Body of pancreas (tissue), 4 donors: ENCODE results near the gene ARL2BP. TPM values are rescaled to one million over a fixed set of nuclear protein-coding genes. Genes with fewer than 3 reads are reported as not detected.

Experiments used
- ATAC-seq: fragments of 150-250 bp; one replicate; pipeline ENCODE4 v1.9.1; 2016
- DNase-seq, 4 donors: peaks; one replicate each; pipeline ENCODE4 v3.0.0-alpha.2; 2019
- H3K27ac ChIP-seq, 4 donors: fragments of 200-600 bp; sonication (generic); 1 replicate in 3 of 4; 2 replicates in 1 of 4; pipeline versions ENCODE4 v1.5.1 to v1.6.1; 2016 to 2019; ENCODE audit warnings: mild to moderate bottlenecking in 1 of 4, mixed read lengths in 1 of 4, moderate library complexity in 1 of 4
- H3K27me3 ChIP-seq, 2 donors: fragments of 200-600 bp; sonication (generic); one replicate each; pipeline ENCODE4 v1.6.0; 2016; ENCODE audit warnings: mild to moderate bottlenecking in 1 of 2
- H3K36me3 ChIP-seq, 2 donors: fragments of 200-600 bp; sonication (generic); replicated peaks in 1 of 2; 2 replicates each; pipeline ENCODE4 v1.5.1; 2016; ENCODE audit warnings: low read depth in 2 of 2; ENCODE audit not compliant: insufficient read depth in 1 of 2
- H3K4me1 ChIP-seq: fragments of 200-600 bp; sonication (generic); one replicate; pipeline ENCODE4 v1.6.0; 2016
- H3K4me3 ChIP-seq, 2 donors: fragments of 200-600 bp; sonication (generic); 1 replicate in 1 of 2; 2 replicates in 1 of 2; pipeline ENCODE4 v1.5.1; 2016 to 2019
- H3K9me3 ChIP-seq, 3 donors: fragments of 200-600 bp; sonication (generic); 1 replicate in 2 of 3; 2 replicates in 1 of 3; pipeline ENCODE4 v1.5.1; 2016
- CTCF ChIP-seq, 7 experiments: fragments of 450-650 bp in 4 of 7; fragments of 200-600 bp in 3 of 7; sonication (generic) in 3 of 7; IDR thresholded peaks; one replicate each; pipeline ENCODE4 v1.5.1; 2016 to 2019; ENCODE audit warnings: antibody characterized with exemption in 7 of 7
- POLR2A ChIP-seq, 3 donors: fragments of 450-650 bp; IDR thresholded peaks; one replicate each; pipeline ENCODE4 v1.6.1; 2016; ENCODE audit warnings: antibody characterized with exemption in 3 of 3, mild to moderate bottlenecking in 2 of 3
- WGBS, 2 donors: methylation state at CpG; one replicate each; pipeline ENCODE4 v1.1.5; 2017; 5-methylcytosine and 5-hydroxymethylcytosine counted together
- intact Hi-C: fragments of 100-400 bp; cut with DNase I; formaldehyde crosslinking; loops from one replicate; pipeline ENCODE4 v1.15.1; 2023
- total RNA-seq, 2 donors: library from RNA; depleted of rRNA; stranded (reverse); fragments of >200 nt; gene quantifications; one replicate each; pipeline ENCODE4 v1.1.0, GENCODE V29; 2016

ARL2BP gene
- total RNA-seq, 2 donors from 2014 or later = 15.8 to 21.5 TPM

- DNase-seq = peak in 1 of 4 donors; percentile 7
- intact Hi-C loops = no loop called here
- no peak overlapping the region for H3K4me3 ChIP-seq
- H3K27ac ChIP-seq = no peak overlapping the region
- 99% methylated on average over 9 of the region's 9 CpGs; no CpG with 5 or more reads in 1 of the 2 donors for WGBS, 2 donors
- peaks cover under 1 to 5% of the 10 kb centered on the region in 2 donors for H3K36me3 ChIP-seq
- no peak for ATAC-seq
- H3K9me3 ChIP-seq = no peaks in the 10 kb centered on the region
- H3K4me1 ChIP-seq = peaks cover 43% of the 10 kb centered on the region
- H3K27me3 ChIP-seq = no peaks in the 10 kb centered on the region
- TF ChIP-seq POLR2A (IDR thresholded peaks at IDR 0.05) (no peak), CTCF (IDR thresholded peaks at IDR 0.05) (no peak)
Observed at GRCh38 chr16:57261806-57262205, 16.7 kb downstream of the ARL2BP start.

GRCh38 chr16:57262841-57263540 is 17.9 kb downstream of the ARL2BP start:
- Histone ChIP-seq H3K27me3 (no peaks in the 10 kb centered on the region), H3K27ac (peak overlapping the region; percentile 7 to 93 (median 88)), H3K4me1 (peaks cover 55% of the 10 kb centered on the region), H3K36me3 (peaks cover 0 to 3% of the 10 kb centered on the region in 2 donors), H3K9me3 (no peaks in the 10 kb centered on the region), H3K4me3 (no peak overlapping the region)
- ATAC-seq (no peak), DNase-seq (peak in 3 of 4 donors; percentile 45 to 63 (median 54))
- WGBS, 2 donors = 64 to 83% methylated on average over 6 to 15 of the region's 17 CpGs
- TF ChIP-seq CTCF (IDR thresholded peaks at IDR 0.05) = no peak
- intact Hi-C loops = no loop called here

GRCh38 chr16:57263541-57264351 is 18.7 kb downstream of the ARL2BP start:
- peaks cover 63% of the 10 kb centered on the region for H3K4me1 ChIP-seq
- TF ChIP-seq CTCF (IDR thresholded peaks at IDR 0.05) (no peak), POLR2A (IDR thresholded peaks at IDR 0.05) (no peak)

GRCh38 chr16:57264381-57264780 is 19.3 kb downstream of the ARL2BP start:
- 76 to 79% methylated on average over 7 to 8 of the region's 8 CpGs for WGBS, 2 donors
- peaks cover 69% of the 10 kb centered on the region for H3K4me1 ChIP-seq

More at GRCh38 chr16:57263541-57264351, 18.7 kb downstream of the ARL2BP start:
- Histone ChIP-seq H3K27me3 (no peaks in the 10 kb centered on the region), H3K9me3 (no peaks in the 10 kb centered on the region), H3K27ac (peak overlapping the region in 3 of 4 donors; percentile 85 to 93 (median 90)), H3K4me3 (no peak overlapping the region), H3K36me3 (no peaks in the 10 kb centered on the region)
- DNase-seq = no peak
- WGBS, 2 donors = 72 to 73% methylated on average over 6 to 18 of the region's 18 CpGs
- intact Hi-C loops = no loop called here
- no peak for ATAC-seq

More at GRCh38 chr16:57264381-57264780, 19.3 kb downstream of the ARL2BP start:
- TF ChIP-seq POLR2A (IDR thresholded peaks at IDR 0.05) = no peak
- TF ChIP-seq CTCF (IDR thresholded peaks at IDR 0.05) = no peak
- intact Hi-C loops = no loop called here
- H3K27ac ChIP-seq = peak overlapping the region; percentile 85 to 93 (median 88)
- DNase-seq (no peak), ATAC-seq (no peak)
- no peaks in the 10 kb centered on the region for H3K36me3 ChIP-seq
- no peaks in the 10 kb centered on the region for H3K27me3 ChIP-seq
- no peak overlapping the region for H3K4me3 ChIP-seq
- H3K9me3 ChIP-seq = no peaks in the 10 kb centered on the region
